ENCODE measurements around the gene SLC15A3.

Gene SLC15A3

DNA sequence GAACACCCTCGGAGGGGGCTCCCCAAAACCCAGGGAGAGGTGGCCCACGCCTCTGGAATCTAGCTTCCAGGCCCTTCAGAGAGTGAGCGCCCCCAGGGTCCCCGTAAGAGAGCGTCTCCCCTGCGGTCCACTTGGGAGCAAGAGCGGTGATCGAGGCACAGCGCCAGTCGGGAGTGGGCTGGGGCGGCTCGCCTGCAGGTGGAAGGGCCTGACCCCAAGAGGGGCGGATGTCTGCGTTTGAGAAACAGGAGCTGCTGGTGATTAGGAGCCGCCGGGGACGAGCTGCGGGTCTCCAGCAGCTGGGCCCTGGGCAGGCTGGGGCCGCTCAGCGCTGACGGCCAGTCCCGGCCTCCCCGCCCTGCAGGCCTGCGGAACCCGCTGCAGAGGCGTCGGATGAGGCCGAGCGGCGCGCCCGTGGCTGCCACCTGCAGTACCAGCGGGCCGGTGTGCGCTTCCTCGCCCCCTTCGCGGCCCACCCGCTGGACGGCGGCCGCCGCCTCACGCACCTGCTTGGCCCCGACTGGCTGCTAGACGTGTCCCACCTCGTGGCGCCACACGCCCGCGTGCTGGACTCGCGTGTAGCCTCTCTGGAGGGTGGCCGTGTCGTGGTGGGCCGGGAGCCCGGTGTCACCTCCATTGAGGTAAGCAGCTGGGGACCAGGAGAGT lies 17.7 kb downstream of the SLC15A3 start:
- TF ChIP-seq, protein P1, sequence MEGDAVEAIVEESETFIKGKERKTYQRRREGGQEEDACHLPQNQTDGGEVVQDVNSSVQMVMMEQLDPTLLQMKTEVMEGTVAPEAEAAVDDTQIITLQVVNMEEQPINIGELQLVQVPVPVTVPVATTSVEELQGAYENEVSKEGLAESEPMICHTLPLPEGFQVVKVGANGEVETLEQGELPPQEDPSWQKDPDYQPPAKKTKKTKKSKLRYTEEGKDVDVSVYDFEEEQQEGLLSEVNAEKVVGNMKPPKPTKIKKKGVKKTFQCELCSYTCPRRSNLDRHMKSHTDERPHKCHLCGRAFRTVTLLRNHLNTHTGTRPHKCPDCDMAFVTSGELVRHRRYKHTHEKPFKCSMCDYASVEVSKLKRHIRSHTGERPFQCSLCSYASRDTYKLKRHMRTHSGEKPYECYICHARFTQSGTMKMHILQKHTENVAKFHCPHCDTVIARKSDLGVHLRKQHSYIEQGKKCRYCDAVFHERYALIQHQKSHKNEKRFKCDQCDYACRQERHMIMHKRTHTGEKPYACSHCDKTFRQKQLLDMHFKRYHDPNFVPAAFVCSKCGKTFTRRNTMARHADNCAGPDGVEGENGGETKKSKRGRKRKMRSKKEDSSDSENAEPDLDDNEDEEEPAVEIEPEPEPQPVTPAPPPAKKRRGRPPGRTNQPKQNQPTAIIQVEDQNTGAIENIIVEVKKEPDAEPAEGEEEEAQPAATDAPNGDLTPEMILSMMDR (IDR thresholded peaks at IDR 0.05; ENCODE audit: extremely low read depth, insufficient read depth, missing control alignments), result no peak
- DNase-seq (ENCODE audit: low spot score), result no peak

DNA sequence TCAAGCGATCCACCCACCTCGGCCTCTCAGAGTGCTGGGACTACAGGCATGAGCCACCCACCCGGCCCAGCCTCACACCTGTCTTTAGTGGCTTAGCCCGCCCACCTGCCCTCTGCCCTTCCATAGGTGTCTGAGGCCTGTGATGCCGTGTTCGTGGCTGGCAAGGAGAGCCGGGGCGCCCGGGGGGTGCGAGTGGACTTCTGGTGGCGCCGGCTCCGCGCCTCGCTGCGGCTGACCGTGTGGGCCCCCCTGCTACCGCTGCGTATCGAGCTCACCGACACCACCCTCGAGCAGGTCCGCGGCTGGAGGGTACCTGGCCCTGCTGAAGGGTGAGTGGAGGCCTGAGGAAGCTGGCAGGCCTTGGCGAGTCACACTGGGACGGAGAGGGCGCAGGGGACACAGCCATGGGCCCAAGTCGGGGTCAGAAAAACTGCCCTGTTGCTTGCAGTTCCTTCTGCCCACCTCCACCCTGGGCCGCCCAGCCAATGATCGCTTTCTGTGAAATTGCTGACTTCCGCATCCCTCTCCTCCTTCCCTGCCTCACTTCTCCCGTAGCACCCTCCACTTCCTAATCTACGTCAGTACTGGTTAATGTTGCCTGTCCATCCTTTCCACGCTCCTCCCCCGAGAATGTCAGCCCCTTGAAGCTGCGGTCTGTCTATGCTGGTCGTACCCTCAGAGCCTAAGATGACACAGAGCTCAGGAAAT lies 18.4 kb downstream of the SLC15A3 start:
- in situ Hi-C loops (cut with MboI; ENCODE audit: low pct_unique_long_range_greater_than_20kb, low sequenced_read_pairs, unreplicated experiment), result no loop called here
- TF ChIP-seq, protein P1 (IDR thresholded peaks at IDR 0.05; ENCODE audit: extremely low read depth, insufficient read depth, missing control alignments), result no peak
- DNase-seq (ENCODE audit: low spot score), result no peak

More for the DNA sequence above, 17.7 kb downstream of the SLC15A3 start:
- in situ Hi-C loops (cut with MboI; ENCODE audit: low pct_unique_long_range_greater_than_20kb, low sequenced_read_pairs, unreplicated experiment), result no loop called here

DNA sequence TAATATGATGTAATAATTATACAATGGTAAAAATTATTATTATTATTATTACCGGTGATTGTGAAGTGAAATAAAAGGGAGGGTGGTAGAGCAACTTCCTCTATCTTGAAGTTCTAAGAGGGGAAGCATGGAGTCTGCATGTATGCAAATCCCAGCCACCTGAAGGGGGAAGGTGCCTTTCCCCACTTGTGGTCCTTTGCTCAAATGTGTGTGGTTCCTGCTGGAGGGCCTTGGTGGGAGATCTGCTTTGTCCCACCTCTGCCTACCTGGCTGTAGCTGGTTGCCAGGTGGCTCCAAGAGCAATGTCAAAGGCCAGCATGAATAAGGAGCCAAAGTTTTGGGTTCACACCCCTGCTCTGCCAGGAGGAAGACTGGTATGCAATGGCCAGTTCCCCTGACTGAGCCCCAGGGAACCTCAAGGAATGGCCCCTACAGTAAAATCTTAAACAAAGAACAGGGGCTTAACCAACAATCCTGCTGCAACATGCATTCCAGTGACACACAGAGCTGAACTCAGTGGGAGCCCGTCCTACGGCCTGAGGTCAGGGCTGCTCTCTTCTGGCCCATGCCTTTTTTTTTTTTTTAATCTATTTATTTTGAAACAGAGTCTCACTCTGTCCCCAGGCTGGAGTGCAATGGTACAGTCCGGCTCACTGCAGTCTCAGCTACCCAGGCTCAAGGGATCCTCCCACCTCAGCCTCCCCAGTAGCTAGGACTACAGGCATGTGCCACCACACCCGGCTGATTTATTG lies 19.2 kb downstream of the SLC15A3 start:
- TF ChIP-seq, protein P1 (IDR thresholded peaks at IDR 0.05; ENCODE audit: extremely low read depth, insufficient read depth, missing control alignments), result no peak

DNA sequence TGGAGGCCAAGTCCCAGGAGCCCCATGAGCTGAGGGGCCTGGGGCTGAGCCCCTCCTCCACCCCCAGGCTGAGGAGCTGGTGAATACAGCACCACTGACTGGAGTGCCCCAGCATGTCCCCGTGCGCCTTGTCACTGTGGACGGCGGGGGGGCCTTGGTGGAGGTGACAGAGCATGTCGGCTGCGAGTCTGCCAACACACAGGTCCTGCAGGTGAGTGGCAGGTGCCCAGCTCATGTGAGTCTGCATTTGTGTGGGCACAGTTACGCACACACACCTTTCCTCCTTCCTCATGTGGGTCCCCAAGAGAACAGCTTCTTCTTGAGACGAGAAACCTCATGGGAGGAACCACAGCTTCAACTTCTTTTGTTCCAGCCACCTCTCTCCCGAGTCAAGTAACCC lies 20.1 kb downstream of the SLC15A3 start:
- TF ChIP-seq, protein P1 (IDR thresholded peaks at IDR 0.05; ENCODE audit: extremely low read depth, insufficient read depth, missing control alignments), result no peak
- DNase-seq (ENCODE audit: low spot score), result no peak
- in situ Hi-C loops (cut with MboI; ENCODE audit: low pct_unique_long_range_greater_than_20kb, low sequenced_read_pairs, unreplicated experiment), result no loop called here

More for the DNA sequence above, 19.2 kb downstream of the SLC15A3 start:
- no peak for DNase-seq (ENCODE audit: low spot score)
- in situ Hi-C loops (cut with MboI; ENCODE audit: low pct_unique_long_range_greater_than_20kb, low sequenced_read_pairs, unreplicated experiment), result no loop called here

DNA sequence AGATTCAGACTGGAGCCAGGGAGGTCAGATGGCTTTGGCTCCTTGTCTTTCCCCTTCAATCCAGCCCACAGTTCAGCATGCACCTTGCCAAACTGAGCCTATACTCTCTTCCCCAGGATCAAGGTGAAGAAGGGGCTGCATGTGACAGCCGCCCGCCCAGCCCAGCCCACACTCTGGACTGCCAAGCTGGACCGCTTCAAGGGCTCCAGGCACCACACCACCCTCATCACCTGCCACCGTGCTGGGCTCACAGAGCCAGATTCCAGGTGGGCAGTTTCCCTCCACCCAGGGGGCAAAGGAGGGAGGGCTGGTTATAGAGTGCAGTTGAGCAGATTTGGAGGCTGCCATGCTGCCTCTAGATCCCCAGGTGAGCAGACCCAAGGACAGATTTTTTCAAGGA lies 21.6 kb downstream of the SLC15A3 start:
- no peak for DNase-seq (ENCODE audit: low spot score)
- TF ChIP-seq, protein P1 (IDR thresholded peaks at IDR 0.05; ENCODE audit: extremely low read depth, insufficient read depth, missing control alignments), result no peak
- in situ Hi-C loops (cut with MboI; ENCODE audit: low pct_unique_long_range_greater_than_20kb, low sequenced_read_pairs, unreplicated experiment), result no loop called here

DNA sequence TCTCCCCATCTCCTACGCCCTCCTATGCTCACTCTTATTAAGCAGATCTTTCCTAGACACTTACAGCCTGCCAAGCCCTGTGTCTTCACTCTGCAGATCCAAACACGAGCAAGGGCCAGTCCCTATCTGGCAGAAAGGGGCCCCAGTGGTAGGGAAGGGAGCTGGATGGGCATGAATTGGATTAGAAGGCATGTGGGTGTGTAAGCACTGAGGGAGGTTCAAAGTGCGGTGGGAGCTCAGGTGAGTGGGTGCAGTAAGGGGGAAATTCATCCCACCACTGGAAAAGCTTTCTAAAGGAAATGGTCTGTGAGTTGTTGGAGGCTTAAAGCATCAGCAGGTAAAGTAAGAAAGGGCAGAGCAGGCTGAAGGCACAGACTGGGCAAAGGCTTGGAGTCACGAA lies 22.2 kb downstream of the SLC15A3 start:
- TF ChIP-seq, protein P1 (IDR thresholded peaks at IDR 0.05; ENCODE audit: extremely low read depth, insufficient read depth, missing control alignments), result no peak
- no peak for DNase-seq (ENCODE audit: low spot score)
- in situ Hi-C loops (cut with MboI; ENCODE audit: low pct_unique_long_range_greater_than_20kb, low sequenced_read_pairs, unreplicated experiment), result no loop called here

All from GM13977 (cell line).